Fibroblast of lung (primary cell): ENCODE data around the gene TCERG1L.

Source experiments
- EZH2 ChIP-seq: IDR thresholded peaks from 2 replicates; pipeline ENCODE4 v1.5.1; 2012; ENCODE audit warnings: low read length, control low read depth, mild to moderate bottlenecking; ENCODE audit errors: missing control alignments
- TF ChIP-seq, protein P1 (sequence below), 2 donors: IDR thresholded peaks in 1 of 2; conservative IDR thresholded peaks in 1 of 2; 1 replicate in 1 of 2; 2 replicates in 1 of 2; pipeline ENCODE4 v1.5.1; 2011 to 2012; ENCODE audit warnings: low read length in 2 of 2, control low read depth in 1 of 2, inconsistent platforms in 1 of 2, low read depth in 1 of 2, mild to moderate bottlenecking in 1 of 2

DNA sequence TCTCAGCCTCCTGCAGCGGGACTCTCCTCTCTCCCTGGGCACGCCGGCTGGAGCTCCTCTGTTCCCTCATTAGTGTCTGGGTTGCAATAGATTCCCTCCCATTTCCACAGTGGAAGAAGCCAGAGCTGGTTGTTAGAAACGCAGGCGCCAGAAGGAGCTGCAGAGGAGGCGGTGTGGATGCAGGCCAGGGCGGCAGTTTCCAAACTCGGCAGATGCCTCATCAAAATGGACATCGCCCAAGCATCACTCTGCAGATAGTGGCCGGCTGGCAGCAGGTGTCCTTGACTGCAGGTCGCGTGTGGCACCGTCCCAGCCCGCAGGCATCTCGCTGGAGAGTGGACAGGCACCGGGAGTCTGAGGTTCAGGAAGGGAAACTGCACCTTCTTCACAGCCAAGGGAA lies 201.8 kb downstream of the TCERG1L start:
- TF ChIP-seq EZH2: no peak
- TF ChIP-seq, protein P1, sequence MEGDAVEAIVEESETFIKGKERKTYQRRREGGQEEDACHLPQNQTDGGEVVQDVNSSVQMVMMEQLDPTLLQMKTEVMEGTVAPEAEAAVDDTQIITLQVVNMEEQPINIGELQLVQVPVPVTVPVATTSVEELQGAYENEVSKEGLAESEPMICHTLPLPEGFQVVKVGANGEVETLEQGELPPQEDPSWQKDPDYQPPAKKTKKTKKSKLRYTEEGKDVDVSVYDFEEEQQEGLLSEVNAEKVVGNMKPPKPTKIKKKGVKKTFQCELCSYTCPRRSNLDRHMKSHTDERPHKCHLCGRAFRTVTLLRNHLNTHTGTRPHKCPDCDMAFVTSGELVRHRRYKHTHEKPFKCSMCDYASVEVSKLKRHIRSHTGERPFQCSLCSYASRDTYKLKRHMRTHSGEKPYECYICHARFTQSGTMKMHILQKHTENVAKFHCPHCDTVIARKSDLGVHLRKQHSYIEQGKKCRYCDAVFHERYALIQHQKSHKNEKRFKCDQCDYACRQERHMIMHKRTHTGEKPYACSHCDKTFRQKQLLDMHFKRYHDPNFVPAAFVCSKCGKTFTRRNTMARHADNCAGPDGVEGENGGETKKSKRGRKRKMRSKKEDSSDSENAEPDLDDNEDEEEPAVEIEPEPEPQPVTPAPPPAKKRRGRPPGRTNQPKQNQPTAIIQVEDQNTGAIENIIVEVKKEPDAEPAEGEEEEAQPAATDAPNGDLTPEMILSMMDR (conservative IDR thresholded peaks at IDR 0.05 in 1 of 2, IDR thresholded peaks at IDR 0.05 in 1 of 2; ENCODE audit: low read depth in 1 of 2, low read length in 2 of 2): no peak
